ENCODE data around the gene CRISP2. TPM values are rescaled to one million over a fixed set of nuclear protein-coding genes. Genes with fewer than 3 reads are reported as not detected.

Gene CRISP2
- total and polyA plus RNA-seq, 2 donors (not counting 3 experiments of a cell fraction or from before 2014, with no cell fraction given) = not detected

DNA sequence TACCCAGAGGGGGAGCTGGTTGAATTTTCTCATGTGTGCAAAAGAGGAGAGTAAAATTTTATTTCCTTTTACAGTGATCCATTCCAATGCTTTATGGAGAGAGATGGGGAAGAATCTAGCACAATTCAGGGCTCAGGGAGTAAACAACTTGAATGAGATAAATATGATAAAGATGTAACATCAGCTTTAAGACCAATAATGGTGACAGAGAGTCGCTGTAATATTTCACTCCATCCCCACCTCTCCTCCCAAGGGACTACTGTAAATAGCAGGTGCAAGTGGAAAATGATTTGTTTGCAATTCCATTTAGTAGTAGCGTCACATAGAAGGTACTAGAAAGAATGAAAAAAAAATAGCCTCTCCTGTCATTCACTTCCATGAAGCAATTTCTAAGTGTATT lies 26.1 kb upstream of the CRISP2 start:
- Histone ChIP-seq H3K79me2 (ENCODE audit: control insufficient read depth, insufficient read depth, low read length) (no peaks in the 10 kb centered on the region), H3K9ac (replicated peaks; ENCODE audit: extremely low read depth, insufficient read depth, low read length) (no peak overlapping the region), H3K27me3 (ENCODE audit: control insufficient read depth in 2 of 2, insufficient read depth in 2 of 2, low read length in 2 of 2) (no peaks in the 10 kb centered on the region), H4K20me1 (replicated peaks; ENCODE audit: control insufficient read depth, extremely low read depth, insufficient read depth, low read length) (no peaks in the 10 kb centered on the region), H3K4me2 (ENCODE audit: insufficient read depth, low read length) (no peak overlapping the region), H3K4me1 (ENCODE audit: control insufficient read depth, extremely low read depth, insufficient read depth, low read length) (no peaks in the 10 kb centered on the region), H3K36me3 (ENCODE audit: control insufficient read depth in 2 of 2, extremely low read depth in 1 of 2, insufficient read depth in 2 of 2, low read length in 2 of 2) (no peaks in the 10 kb centered on the region), H3K27ac (ENCODE audit: insufficient read depth, low read depth, low read length) (no peak overlapping the region), H3K9me3 (replicated peaks; ENCODE audit: control insufficient read depth, insufficient read depth, low read length) (no peaks in the 10 kb centered on the region), H2AFZ (ENCODE audit: low read depth, low read length) (no peak overlapping the region), H3K9me1 (replicated peaks; ENCODE audit: control insufficient read depth, extremely low read depth, insufficient read depth, low read length) (no peaks in the 10 kb centered on the region), H3K4me3 (replicated peaks in 1 of 3; ENCODE audit: insufficient read depth in 1 of 3, low read depth in 1 of 3, low read length in 3 of 3) (no peak overlapping the region)
- DNase-seq (ENCODE audit: low read depth, low spot score) (no peak), FAIRE-seq (no peak)
- ChIA-PET POLR2A (no interaction called here), CTCF (no interaction called here)
- intact Hi-C loops (cut with micrococcal nuclease) (no loop called here), dilution Hi-C loops (cut with MboI; ENCODE audit: extremely low pct_ligation_motif_present, low sequenced_read_pairs) (no loop called here)
- TF ChIP-seq GATA2 (IDR thresholded peaks at IDR 0.05; ENCODE audit: insufficient read depth, insufficient read length, low read depth, low read length) = no peak
- no peak for TF ChIP-seq EZH2 (IDR thresholded peaks at IDR 0.05; ENCODE audit: borderline replicate concordance, low read depth, low read length, severe bottlenecking)
- TF ChIP-seq FOS (IDR thresholded peaks at IDR 0.05; ENCODE audit: borderline replicate concordance, insufficient read depth, low read length) = no peak
- no peak for TF ChIP-seq POLR2AphosphoS5 (IDR thresholded peaks at IDR 0.05; ENCODE audit: insufficient read depth, low read depth, low read length)
- no peak for TF ChIP-seq MYC (IDR thresholded peaks at IDR 0.05; ENCODE audit: low read depth, low read length)
- BruUV-seq (replicated peaks) = no TSS peak

DNA sequence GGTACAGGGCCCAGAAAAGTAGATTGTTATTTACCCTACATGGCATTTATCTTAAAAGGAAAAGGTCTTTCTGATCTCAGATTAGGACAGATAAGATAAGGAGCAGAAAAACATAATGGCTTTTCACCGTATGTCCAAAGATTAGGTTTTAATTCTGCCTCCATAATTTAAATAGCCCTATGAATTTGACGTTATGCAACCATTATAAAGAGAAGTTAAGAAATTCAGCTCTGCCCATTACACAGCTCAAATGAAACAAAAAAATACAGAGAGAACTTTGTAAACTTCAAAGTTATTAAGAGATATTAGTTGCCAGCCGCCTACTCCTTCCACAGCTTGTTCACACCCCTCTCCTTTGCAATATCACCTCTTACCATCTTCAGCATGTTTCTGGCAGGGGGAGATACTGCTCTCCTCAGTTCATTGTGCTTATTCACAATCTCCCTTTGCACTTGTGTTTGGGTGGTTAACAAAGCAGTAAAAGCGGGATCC lies 22.7 kb upstream of the CRISP2 start:
- FAIRE-seq = no peak
- Histone ChIP-seq H3K9me3 (replicated peaks; ENCODE audit: control insufficient read depth, insufficient read depth, low read length) (no peaks in the 10 kb centered on the region), H3K4me1 (ENCODE audit: control insufficient read depth, extremely low read depth, insufficient read depth, low read length) (no peaks in the 10 kb centered on the region), H3K9me1 (replicated peaks; ENCODE audit: control insufficient read depth, extremely low read depth, insufficient read depth, low read length) (no peaks in the 10 kb centered on the region), H3K36me3 (ENCODE audit: control insufficient read depth in 2 of 2, extremely low read depth in 1 of 2, insufficient read depth in 2 of 2, low read length in 2 of 2) (no peaks in the 10 kb centered on the region), H3K27me3 (ENCODE audit: control insufficient read depth in 2 of 2, insufficient read depth in 2 of 2, low read length in 2 of 2) (no peaks in the 10 kb centered on the region), H2AFZ (ENCODE audit: low read depth, low read length) (no peak overlapping the region), H3K9ac (replicated peaks; ENCODE audit: extremely low read depth, insufficient read depth, low read length) (no peak overlapping the region), H4K20me1 (replicated peaks; ENCODE audit: control insufficient read depth, extremely low read depth, insufficient read depth, low read length) (no peaks in the 10 kb centered on the region), H3K27ac (ENCODE audit: insufficient read depth, low read depth, low read length) (no peak overlapping the region), H3K4me3 (replicated peaks in 1 of 3; ENCODE audit: insufficient read depth in 1 of 3, low read depth in 1 of 3, low read length in 3 of 3) (no peak overlapping the region), H3K4me2 (ENCODE audit: insufficient read depth, low read length) (no peak overlapping the region), H3K79me2 (ENCODE audit: control insufficient read depth, insufficient read depth, low read length) (no peaks in the 10 kb centered on the region)
- no peak for TF ChIP-seq EZH2 (IDR thresholded peaks at IDR 0.05; ENCODE audit: borderline replicate concordance, low read depth, low read length, severe bottlenecking)
- TF ChIP-seq MYC (IDR thresholded peaks at IDR 0.05; ENCODE audit: low read depth, low read length) = no peak
- no peak for TF ChIP-seq JUN (IDR thresholded peaks at IDR 0.05; ENCODE audit: borderline replicate concordance, insufficient read depth, insufficient read length, low read depth)
- TF ChIP-seq CTCF (IDR thresholded peaks at IDR 0.05; ENCODE audit: extremely low read depth in 1 of 2, insufficient read depth in 1 of 2, low read depth in 1 of 2, low read length in 2 of 2) = no peak
- TF ChIP-seq, protein P1, sequence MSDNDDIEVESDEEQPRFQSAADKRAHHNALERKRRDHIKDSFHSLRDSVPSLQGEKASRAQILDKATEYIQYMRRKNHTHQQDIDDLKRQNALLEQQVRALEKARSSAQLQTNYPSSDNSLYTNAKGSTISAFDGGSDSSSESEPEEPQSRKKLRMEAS (IDR thresholded peaks at IDR 0.05; ENCODE audit: insufficient read depth, insufficient read length) = no peak
- no peak for TF ChIP-seq POLR2A (IDR thresholded peaks at IDR 0.05; ENCODE audit: low read depth, low read length)
- no peak for TF ChIP-seq FOS (IDR thresholded peaks at IDR 0.05; ENCODE audit: borderline replicate concordance, insufficient read depth, low read length)
- TF ChIP-seq GATA2 (IDR thresholded peaks at IDR 0.05; ENCODE audit: insufficient read depth, insufficient read length, low read depth, low read length) = no peak
- TF ChIP-seq POLR2AphosphoS5 (IDR thresholded peaks at IDR 0.05; ENCODE audit: insufficient read depth, low read depth, low read length) = no peak
- no peak for DNase-seq (ENCODE audit: low read depth, low spot score)
- ChIA-PET POLR2A (no interaction called here), CTCF (no interaction called here)
- dilution Hi-C loops (cut with MboI; ENCODE audit: extremely low pct_ligation_motif_present, low sequenced_read_pairs) = no loop called here
- intact Hi-C loops (cut with micrococcal nuclease) = no loop called here
- BruUV-seq (replicated peaks) = no TSS peak
